H1 (cell line): ENCODE measurements around the gene ROR1.

Source experiments
- CHD1 ChIP-seq: IDR thresholded peaks from 2 replicates; pipeline ENCODE4 v1.6.1; 2012; ENCODE audit warnings: low read depth, low read length, improper control_type of control experiment
- EP300 ChIP-seq, 2 experiments: IDR thresholded peaks; 1 replicate in 1 of 2; 2 replicates in 1 of 2; pipeline ENCODE4 v1.6.1; 2011 to 2012; ENCODE audit warnings: low read depth in 2 of 2, low read length in 2 of 2, mild to moderate bottlenecking in 2 of 2, borderline replicate concordance in 1 of 2, inconsistent platforms in 1 of 2, moderate library complexity in 1 of 2
- EZH2 ChIP-seq: fragments of 200-600 bp; sonication (generic); IDR thresholded peaks from 2 replicates; pipeline ENCODE4 v1.7.1; 2012; ENCODE audit warnings: low read depth, mild to moderate bottlenecking, moderate library complexity, low read length, inconsistent platforms; ENCODE audit not compliant: severe bottlenecking
- GTF2F1 ChIP-seq: IDR thresholded peaks from 2 replicates; pipeline ENCODE4 v1.6.1; 2012; ENCODE audit warnings: low read depth, low read length, improper control_type of control experiment, borderline replicate concordance
- MAFK ChIP-seq: IDR thresholded peaks from 2 replicates; pipeline ENCODE4 v1.6.1; 2012; ENCODE audit warnings: low read depth, mild to moderate bottlenecking, improper control_type of control experiment, low read length
- POLR2A ChIP-seq, 2 experiments: IDR thresholded peaks; 1 replicate in 1 of 2; 2 replicates in 1 of 2; pipeline ENCODE4 v1.6.1; 2011; ENCODE audit warnings: low read depth in 2 of 2, low read length in 2 of 2, mild to moderate bottlenecking in 2 of 2; ENCODE audit errors: control extremely low read depth in 1 of 2
- POLR2AphosphoS5 ChIP-seq: IDR thresholded peaks from 2 replicates; pipeline ENCODE4 v1.6.1; 2011; ENCODE audit warnings: low read depth, low read length
- RBBP5 ChIP-seq: IDR thresholded peaks from 2 replicates; pipeline ENCODE4 v1.7.1; 2012; ENCODE audit warnings: low read depth, mild to moderate bottlenecking, inconsistent platforms, low read length, moderate library complexity, borderline replicate concordance
- SP4 ChIP-seq: IDR thresholded peaks from 2 replicates; pipeline ENCODE4 v1.6.1; 2012; ENCODE audit warnings: low read length, inconsistent platforms
- TBP ChIP-seq: IDR thresholded peaks from 2 replicates; pipeline ENCODE4 v1.6.1; 2011; ENCODE audit warnings: low read depth, low read length, improper control_type of control experiment
- YY1 ChIP-seq: IDR thresholded peaks from 2 replicates; pipeline ENCODE4 v1.6.1; 2011; ENCODE audit warnings: low read depth, mild to moderate bottlenecking, low read length
- ZNF274 ChIP-seq: IDR thresholded peaks from 2 replicates; pipeline ENCODE4 v1.7.0; 2012; ENCODE audit warnings: low read length, borderline replicate concordance; ENCODE audit errors: extremely low read depth
- TF ChIP-seq, protein P1 (sequence below), 3 experiments: IDR thresholded peaks; 1 replicate in 2 of 3; 2 replicates in 1 of 3; pipeline versions ENCODE4 v1.5.1 to v1.6.1; 2011; ENCODE audit warnings: low read length in 3 of 3, mild to moderate bottlenecking in 3 of 3, inconsistent platforms in 2 of 3, low read depth in 1 of 3, moderate library complexity in 1 of 3; ENCODE audit not compliant: insufficient read depth in 1 of 3; ENCODE audit errors: control extremely low read depth in 1 of 3

GRCh38 chr1:63827411-63828321 lies 53.8 kb downstream of the ROR1 start:
- TF ChIP-seq EZH2 (no peak), MAFK (no peak), ZNF274 (no peak), GTF2F1 (no peak), SP4 (no peak), EP300 (IDR thresholded peaks at IDR 0.05; ENCODE audit: borderline replicate concordance in 1 of 2, low read depth in 2 of 2, low read length in 2 of 2) (no peak), POLR2A (IDR thresholded peaks at IDR 0.05; ENCODE audit: control extremely low read depth in 1 of 2, low read depth in 2 of 2, low read length in 2 of 2) (no peak), RBBP5 (no peak), CHD1 (no peak), TBP (no peak), YY1 (no peak), POLR2AphosphoS5 (no peak)
- TF ChIP-seq, protein P1, sequence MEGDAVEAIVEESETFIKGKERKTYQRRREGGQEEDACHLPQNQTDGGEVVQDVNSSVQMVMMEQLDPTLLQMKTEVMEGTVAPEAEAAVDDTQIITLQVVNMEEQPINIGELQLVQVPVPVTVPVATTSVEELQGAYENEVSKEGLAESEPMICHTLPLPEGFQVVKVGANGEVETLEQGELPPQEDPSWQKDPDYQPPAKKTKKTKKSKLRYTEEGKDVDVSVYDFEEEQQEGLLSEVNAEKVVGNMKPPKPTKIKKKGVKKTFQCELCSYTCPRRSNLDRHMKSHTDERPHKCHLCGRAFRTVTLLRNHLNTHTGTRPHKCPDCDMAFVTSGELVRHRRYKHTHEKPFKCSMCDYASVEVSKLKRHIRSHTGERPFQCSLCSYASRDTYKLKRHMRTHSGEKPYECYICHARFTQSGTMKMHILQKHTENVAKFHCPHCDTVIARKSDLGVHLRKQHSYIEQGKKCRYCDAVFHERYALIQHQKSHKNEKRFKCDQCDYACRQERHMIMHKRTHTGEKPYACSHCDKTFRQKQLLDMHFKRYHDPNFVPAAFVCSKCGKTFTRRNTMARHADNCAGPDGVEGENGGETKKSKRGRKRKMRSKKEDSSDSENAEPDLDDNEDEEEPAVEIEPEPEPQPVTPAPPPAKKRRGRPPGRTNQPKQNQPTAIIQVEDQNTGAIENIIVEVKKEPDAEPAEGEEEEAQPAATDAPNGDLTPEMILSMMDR (IDR thresholded peaks at IDR 0.05; ENCODE audit: control extremely low read depth in 1 of 3, insufficient read depth in 1 of 3, low read depth in 1 of 3, low read length in 3 of 3): no peak
